ENCODE measurements around the gene GRIK1. TPM values are rescaled to one million over a fixed set of nuclear protein-coding genes. Genes with fewer than 3 reads are reported as not detected.
A peak's percentile ranks its signal among the peaks of the same experiment; 100 is the strongest.

Gene GRIK1
- total RNA-seq, 2 donors from 2014 or later = not detected

GRCh38 chr21:29849735-29850176 is 90.0 kb downstream of the GRIK1 start:
- ATAC-seq = peak; percentile 85
- H3K36me3 Mint-ChIP-seq (ENCODE audit: low read depth) = peaks cover 2% of the 10 kb centered on the region
- no peaks in the 10 kb centered on the region for H3K9me3 ChIP-seq (ENCODE audit: control insufficient read depth, low read length, poor library complexity, severe bottlenecking)
- H3K27me3 Mint-ChIP-seq = peaks cover 51% of the 10 kb centered on the region
- no peak overlapping the region for H3K27ac Mint-ChIP-seq
- no peaks in the 10 kb centered on the region for H3K4me1 Mint-ChIP-seq
- peak in 1 of 3 donors; percentile 10 for DNase-seq
- no peak overlapping the region for H3K4me3 Mint-ChIP-seq

DNA sequence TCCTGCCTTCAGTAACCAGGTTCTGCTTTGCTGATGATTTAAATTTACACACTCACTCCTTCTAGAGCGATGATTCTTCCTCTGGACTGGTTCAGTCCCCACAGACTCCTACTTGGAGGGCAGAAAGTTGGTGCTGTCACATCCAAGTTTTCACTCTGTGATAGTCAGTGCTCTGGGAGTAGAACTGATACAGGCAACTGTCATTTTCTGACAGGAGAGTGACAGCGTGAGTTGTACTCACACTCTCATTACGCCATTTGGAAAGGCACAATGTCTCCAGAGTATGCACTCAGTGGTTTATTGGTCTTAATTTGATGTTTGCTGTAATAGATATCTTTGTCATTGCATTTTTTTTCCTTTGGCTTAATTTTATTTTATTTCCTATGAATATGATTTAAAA is 96.0 kb downstream of the GRIK1 start:
- no peaks in the 10 kb centered on the region for H3K9me3 ChIP-seq (ENCODE audit: control insufficient read depth, low read length, poor library complexity, severe bottlenecking)
- H3K4me3 Mint-ChIP-seq = no peak overlapping the region
- H3K4me1 Mint-ChIP-seq = no peaks in the 10 kb centered on the region
- DNase-seq (no peak), ATAC-seq (no peak)
- H3K27ac Mint-ChIP-seq = no peak overlapping the region
- H3K36me3 Mint-ChIP-seq (ENCODE audit: low read depth) = peaks cover 2% of the 10 kb centered on the region
- H3K27me3 Mint-ChIP-seq = peaks cover 47% of the 10 kb centered on the region

GRCh38 chr21:29834617-29835016 is 105.2 kb downstream of the GRIK1 start:
- no peak for DNase-seq
- H3K4me3 Mint-ChIP-seq = no peak overlapping the region
- H3K4me1 Mint-ChIP-seq = no peaks in the 10 kb centered on the region
- H3K36me3 Mint-ChIP-seq (ENCODE audit: low read depth) = no peaks in the 10 kb centered on the region
- ATAC-seq = no peak
- no peaks in the 10 kb centered on the region for H3K9me3 ChIP-seq (ENCODE audit: control insufficient read depth, low read length, poor library complexity, severe bottlenecking)
- H3K27me3 Mint-ChIP-seq = no peaks in the 10 kb centered on the region
- H3K27ac Mint-ChIP-seq = no peak overlapping the region

GRCh38 chr21:29832217-29832616 is 107.6 kb downstream of the GRIK1 start:
- H3K27me3 Mint-ChIP-seq = no peaks in the 10 kb centered on the region
- ATAC-seq (no peak), DNase-seq (no peak)
- no peaks in the 10 kb centered on the region for H3K9me3 ChIP-seq (ENCODE audit: control insufficient read depth, low read length, poor library complexity, severe bottlenecking)
- H3K4me1 Mint-ChIP-seq = no peaks in the 10 kb centered on the region
- no peak overlapping the region for H3K4me3 Mint-ChIP-seq
- H3K36me3 Mint-ChIP-seq (ENCODE audit: low read depth) = no peaks in the 10 kb centered on the region
- H3K27ac Mint-ChIP-seq = no peak overlapping the region

DNA sequence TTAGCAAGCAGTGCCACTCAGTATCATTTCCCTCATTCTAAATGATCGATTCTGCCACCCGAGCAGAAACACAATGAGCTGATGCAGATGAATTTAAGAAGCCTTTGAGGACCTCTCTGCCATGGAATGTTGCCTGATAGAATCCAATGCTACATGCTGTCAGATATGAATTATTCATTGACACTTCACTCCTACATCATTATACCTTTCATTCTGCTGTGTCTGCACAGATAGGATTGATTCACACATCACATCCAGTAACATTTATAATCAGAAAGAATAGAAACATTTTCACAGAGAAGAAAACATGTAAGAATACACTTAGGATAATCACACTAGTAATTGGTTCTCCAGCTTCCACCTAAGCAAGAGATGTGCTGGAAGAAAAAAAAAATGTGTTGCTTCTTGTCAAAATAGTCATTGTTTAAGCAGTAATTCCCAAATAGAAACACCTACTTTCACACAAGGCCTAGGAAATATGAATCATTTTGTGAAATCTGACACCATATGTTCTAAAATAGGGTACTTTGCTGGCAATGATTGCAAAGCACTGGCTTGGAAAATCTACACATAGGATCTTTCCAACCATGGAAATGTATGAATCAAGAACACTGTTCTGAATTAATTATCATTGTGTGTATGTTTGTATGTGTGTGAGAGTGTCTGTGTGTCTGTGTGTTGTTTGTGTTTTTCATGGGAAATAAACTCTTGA is 110.1 kb downstream of the GRIK1 start:
- no peak overlapping the region for H3K4me3 Mint-ChIP-seq
- no peaks in the 10 kb centered on the region for H3K9me3 ChIP-seq (ENCODE audit: control insufficient read depth, low read length, poor library complexity, severe bottlenecking)
- DNase-seq = no peak
- no peaks in the 10 kb centered on the region for H3K36me3 Mint-ChIP-seq (ENCODE audit: low read depth)
- ATAC-seq = no peak
- H3K4me1 Mint-ChIP-seq = no peaks in the 10 kb centered on the region
- no peaks in the 10 kb centered on the region for H3K27me3 Mint-ChIP-seq
- H3K27ac Mint-ChIP-seq = no peak overlapping the region

DNA sequence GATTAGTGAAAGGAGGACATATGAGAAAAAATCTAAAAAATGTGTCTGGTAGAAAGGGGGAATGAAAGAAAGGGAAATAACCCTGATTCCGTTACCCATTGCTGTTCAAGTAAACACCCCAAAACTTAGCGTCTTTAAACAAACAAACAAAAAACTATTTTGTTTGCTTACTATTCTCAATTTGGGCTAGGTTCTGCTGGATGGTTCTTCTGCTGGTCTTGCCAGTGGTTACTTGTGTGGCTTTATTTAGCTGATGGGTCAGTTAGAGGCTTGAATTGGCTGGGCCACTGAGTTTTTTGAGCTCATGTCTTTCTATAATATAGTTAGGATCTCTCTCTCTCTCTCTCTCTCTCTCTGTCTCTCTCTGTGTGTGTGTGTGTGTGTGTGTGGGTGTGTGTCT is 112.1 kb downstream of the GRIK1 start:
- no peaks in the 10 kb centered on the region for H3K9me3 ChIP-seq (ENCODE audit: control insufficient read depth, low read length, poor library complexity, severe bottlenecking)
- Mint-ChIP-seq H3K4me1 (no peaks in the 10 kb centered on the region), H3K27ac (no peak overlapping the region), H3K27me3 (no peaks in the 10 kb centered on the region), H3K4me3 (no peak overlapping the region), H3K36me3 (ENCODE audit: low read depth) (no peaks in the 10 kb centered on the region)
- ATAC-seq (no peak), DNase-seq (no peak)

GRCh38 chr21:29827236-29827635 is 112.6 kb downstream of the GRIK1 start:
- Mint-ChIP-seq H3K4me3 (no peak overlapping the region), H3K4me1 (no peaks in the 10 kb centered on the region), H3K27ac (no peak overlapping the region), H3K36me3 (ENCODE audit: low read depth) (no peaks in the 10 kb centered on the region), H3K27me3 (no peaks in the 10 kb centered on the region)
- no peaks in the 10 kb centered on the region for H3K9me3 ChIP-seq (ENCODE audit: control insufficient read depth, low read length, poor library complexity, severe bottlenecking)
- ATAC-seq (no peak), DNase-seq (no peak)

GRCh38 chr21:29826386-29826785 is 113.4 kb downstream of the GRIK1 start:
- H3K9me3 ChIP-seq (ENCODE audit: control insufficient read depth, low read length, poor library complexity, severe bottlenecking) = no peaks in the 10 kb centered on the region
- Mint-ChIP-seq H3K4me1 (no peaks in the 10 kb centered on the region), H3K4me3 (no peak overlapping the region), H3K27ac (no peak overlapping the region), H3K36me3 (ENCODE audit: low read depth) (no peaks in the 10 kb centered on the region), H3K27me3 (no peaks in the 10 kb centered on the region)
- DNase-seq = no peak
- ATAC-seq = no peak

GRCh38 chr21:29825936-29826335 is 113.9 kb downstream of the GRIK1 start:
- Mint-ChIP-seq H3K4me3 (no peak overlapping the region), H3K36me3 (ENCODE audit: low read depth) (no peaks in the 10 kb centered on the region), H3K27me3 (no peaks in the 10 kb centered on the region), H3K4me1 (no peaks in the 10 kb centered on the region), H3K27ac (no peak overlapping the region)
- ATAC-seq = no peak
- no peak for DNase-seq
- H3K9me3 ChIP-seq (ENCODE audit: control insufficient read depth, low read length, poor library complexity, severe bottlenecking) = no peaks in the 10 kb centered on the region

DNA sequence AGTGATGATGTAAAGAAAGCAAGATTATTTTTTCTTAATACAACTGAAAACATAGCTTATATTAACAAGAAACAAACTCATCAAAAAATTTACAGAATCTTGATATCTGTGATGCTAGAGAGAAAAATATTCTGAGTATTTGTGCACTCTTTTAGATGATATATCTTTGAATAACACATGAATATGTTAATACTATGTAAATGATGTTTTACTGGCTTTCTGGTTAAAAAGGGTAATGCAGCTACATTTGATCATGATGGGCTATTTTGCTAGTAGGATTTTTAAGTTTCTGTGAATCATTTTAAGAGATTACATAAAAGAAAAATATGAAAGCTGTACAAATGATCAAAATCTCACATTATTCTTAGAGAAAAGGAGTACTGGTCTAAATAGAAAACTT is 114.5 kb downstream of the GRIK1 start:
- ATAC-seq = no peak

DNA sequence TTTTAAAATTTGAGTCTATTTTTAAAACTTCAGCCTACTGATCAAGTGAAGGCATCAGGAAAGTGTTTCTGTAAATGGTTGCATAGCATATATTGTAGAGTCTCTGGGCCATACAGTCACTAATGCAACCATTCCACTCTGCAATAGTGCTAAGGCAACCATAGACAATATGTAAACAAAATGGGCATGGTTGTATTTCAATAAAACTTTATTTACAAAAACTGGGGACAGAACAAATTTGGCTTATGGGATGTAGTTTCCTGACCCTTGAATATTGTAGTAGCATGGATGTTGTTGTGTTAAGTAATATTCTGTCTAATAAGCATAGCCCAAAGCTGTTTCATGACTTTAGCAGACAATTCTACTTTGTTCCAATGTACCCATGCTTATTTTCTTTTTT is 117.7 kb downstream of the GRIK1 start:
- H3K27ac Mint-ChIP-seq = no peak overlapping the region
- no peak for DNase-seq
- H3K27me3 Mint-ChIP-seq = no peaks in the 10 kb centered on the region
- no peaks in the 10 kb centered on the region for H3K36me3 Mint-ChIP-seq (ENCODE audit: low read depth)
- no peaks in the 10 kb centered on the region for H3K9me3 ChIP-seq (ENCODE audit: control insufficient read depth, low read length, poor library complexity, severe bottlenecking)
- no peak for ATAC-seq
- H3K4me3 Mint-ChIP-seq = no peak overlapping the region
- H3K4me1 Mint-ChIP-seq = no peaks in the 10 kb centered on the region

More for the DNA sequence above, 114.5 kb downstream of the GRIK1 start:
- no peaks in the 10 kb centered on the region for H3K36me3 Mint-ChIP-seq (ENCODE audit: low read depth)
- no peaks in the 10 kb centered on the region for H3K27me3 Mint-ChIP-seq
- H3K4me1 Mint-ChIP-seq = no peaks in the 10 kb centered on the region
- no peaks in the 10 kb centered on the region for H3K9me3 ChIP-seq (ENCODE audit: control insufficient read depth, low read length, poor library complexity, severe bottlenecking)
- no peak overlapping the region for H3K27ac Mint-ChIP-seq
- no peak for DNase-seq
- no peak overlapping the region for H3K4me3 Mint-ChIP-seq

DNA sequence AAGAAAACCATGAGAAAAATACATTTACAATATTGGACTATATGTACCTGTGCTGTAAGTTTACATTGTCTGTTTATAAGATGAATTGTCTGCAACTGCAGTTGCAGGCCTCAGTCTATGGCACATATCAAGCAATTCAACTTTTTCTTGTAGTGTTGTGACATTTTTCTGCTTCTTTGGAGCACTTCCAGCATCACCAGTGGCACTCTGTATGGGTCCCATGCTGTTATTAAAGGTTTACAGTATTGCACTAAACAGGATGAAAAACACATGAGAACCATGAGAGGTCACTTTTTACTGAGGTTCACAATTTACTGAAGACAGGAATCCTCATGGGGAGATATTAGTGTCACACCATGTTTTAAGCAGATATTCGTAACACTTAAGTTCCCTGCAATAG is 118.6 kb downstream of the GRIK1 start:
- no peaks in the 10 kb centered on the region for H3K27me3 Mint-ChIP-seq

DNA sequence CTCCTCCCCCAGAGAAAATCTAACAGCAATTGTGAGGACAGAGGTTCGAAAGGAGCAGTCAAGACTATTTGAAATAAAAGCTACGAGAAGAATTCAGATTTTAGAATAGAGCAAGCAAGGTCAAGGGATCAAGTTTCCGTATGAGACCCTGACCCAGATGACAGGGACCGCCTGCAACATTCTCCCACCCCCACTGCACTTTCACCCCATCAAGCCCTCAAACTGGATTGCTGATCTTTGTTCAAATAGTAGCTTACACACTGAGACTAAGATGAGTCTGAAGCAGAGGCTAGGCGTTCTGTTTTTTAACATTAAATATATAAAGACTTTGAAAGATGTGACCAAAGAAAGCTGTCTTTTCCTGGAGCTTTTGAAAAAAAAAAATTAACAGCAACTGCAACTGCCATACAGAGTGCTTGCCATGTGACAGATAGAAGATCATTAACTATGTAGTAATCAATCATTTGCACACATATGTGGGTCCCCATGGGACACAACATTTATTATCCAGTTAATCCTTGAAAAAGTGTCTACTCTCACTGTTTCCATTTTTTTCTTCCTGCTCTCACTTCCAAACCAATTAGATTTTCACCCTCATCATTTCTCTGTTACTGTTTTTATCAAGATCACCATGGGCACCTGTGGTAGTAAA is 120.0 kb downstream of the GRIK1 start:
- H3K27ac Mint-ChIP-seq = no peak overlapping the region
- no peaks in the 10 kb centered on the region for H3K27me3 Mint-ChIP-seq
- no peak for DNase-seq
- no peak overlapping the region for H3K4me3 Mint-ChIP-seq
- no peaks in the 10 kb centered on the region for H3K4me1 Mint-ChIP-seq
- H3K9me3 ChIP-seq (ENCODE audit: control insufficient read depth, low read length, poor library complexity, severe bottlenecking) = no peaks in the 10 kb centered on the region
- H3K36me3 Mint-ChIP-seq (ENCODE audit: low read depth) = no peaks in the 10 kb centered on the region
- ATAC-seq = no peak

More for the DNA sequence above, 118.6 kb downstream of the GRIK1 start:
- Mint-ChIP-seq H3K4me1 (no peaks in the 10 kb centered on the region), H3K27ac (no peak overlapping the region), H3K36me3 (ENCODE audit: low read depth) (no peaks in the 10 kb centered on the region), H3K4me3 (no peak overlapping the region)
- ATAC-seq (no peak), DNase-seq (no peak)
- no peaks in the 10 kb centered on the region for H3K9me3 ChIP-seq (ENCODE audit: control insufficient read depth, low read length, poor library complexity, severe bottlenecking)

DNA sequence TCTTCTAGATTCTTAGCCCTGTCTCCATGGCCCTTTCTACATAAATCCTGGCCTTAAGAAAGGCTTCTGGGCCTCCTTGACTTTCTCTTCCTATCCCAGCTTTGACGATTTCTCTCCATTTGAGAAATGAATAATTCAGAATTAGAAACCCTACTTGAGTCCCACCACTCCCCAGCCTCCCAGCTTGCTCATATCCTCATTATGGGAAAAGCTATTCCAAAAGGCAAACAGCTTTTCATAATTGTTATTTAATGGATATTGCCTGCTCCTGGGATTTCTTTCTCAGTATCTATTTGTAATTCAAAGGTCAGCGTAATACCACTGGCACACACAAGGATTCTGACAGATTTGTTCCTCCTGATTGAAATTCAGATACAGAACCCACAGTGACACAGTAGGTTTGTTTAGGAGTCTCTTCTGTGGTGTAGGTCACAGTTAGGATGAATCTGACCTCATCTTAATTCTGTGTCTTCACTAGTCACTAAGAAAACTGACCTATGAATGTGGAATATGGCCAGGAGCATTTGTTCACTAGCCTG is 121.3 kb downstream of the GRIK1 start:
- no peak for ATAC-seq
- no peak overlapping the region for H3K4me3 Mint-ChIP-seq
- H3K27me3 Mint-ChIP-seq = peaks cover 6% of the 10 kb centered on the region
- DNase-seq = no peak
- no peak overlapping the region for H3K27ac Mint-ChIP-seq
- no peaks in the 10 kb centered on the region for H3K4me1 Mint-ChIP-seq
- H3K9me3 ChIP-seq (ENCODE audit: control insufficient read depth, low read length, poor library complexity, severe bottlenecking) = no peaks in the 10 kb centered on the region
- H3K36me3 Mint-ChIP-seq (ENCODE audit: low read depth) = no peaks in the 10 kb centered on the region
